NCI-H1092 treated with DMSO at 0.1 percent for 48 hours (cell line): Measurements from ENCODE around the gene SESN1.

ENCODE experiments used
- DNase-seq: peaks from one replicate; lab custom pipeline; 2025; lab: John Stamatoyannopoulos, UW

SESN1 gene

DNA sequence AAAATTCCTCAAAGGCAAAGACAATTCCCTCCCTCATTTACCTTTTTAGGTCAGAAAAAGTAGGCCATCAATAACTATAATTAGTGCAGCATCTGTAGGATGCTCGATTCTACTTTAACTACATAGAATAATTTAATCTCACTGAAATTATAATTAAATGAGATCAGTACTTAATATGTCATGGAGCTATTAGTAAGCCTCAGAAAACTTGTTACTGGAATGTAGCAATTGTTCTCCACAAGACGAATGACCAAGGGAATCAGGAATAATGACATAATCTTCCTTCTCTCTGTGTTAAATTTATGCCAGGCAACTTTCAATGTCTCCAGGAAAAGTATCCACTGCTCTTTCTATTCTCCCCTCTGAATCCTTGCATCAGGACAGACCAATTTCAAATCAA, 34.1 kb downstream of the SESN1 start:
- no peak for DNase-seq

GRCh38 chr6:109059571-109060021, 35.0 kb downstream of the SESN1 start:
- DNase-seq = no peak

DNA sequence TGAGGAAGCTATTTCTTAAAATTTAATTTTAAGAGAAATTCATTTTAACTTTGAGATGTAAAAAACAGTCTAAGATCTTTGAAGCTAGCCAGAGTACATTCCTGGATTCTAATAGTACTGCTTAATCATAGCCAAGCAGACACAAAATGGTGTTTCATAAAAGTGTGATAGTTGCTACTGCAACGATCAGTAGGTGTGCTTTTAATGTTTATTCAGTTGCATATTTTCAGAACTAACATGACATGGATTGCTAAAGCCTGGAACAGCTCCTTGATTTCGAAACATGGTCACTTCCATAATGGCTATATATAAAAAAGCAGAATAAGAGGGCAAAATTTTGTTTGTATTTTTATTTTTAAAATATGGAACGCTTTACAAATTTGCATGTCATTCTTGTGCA, 35.5 kb downstream of the SESN1 start:
- DNase-seq = no peak

DNA sequence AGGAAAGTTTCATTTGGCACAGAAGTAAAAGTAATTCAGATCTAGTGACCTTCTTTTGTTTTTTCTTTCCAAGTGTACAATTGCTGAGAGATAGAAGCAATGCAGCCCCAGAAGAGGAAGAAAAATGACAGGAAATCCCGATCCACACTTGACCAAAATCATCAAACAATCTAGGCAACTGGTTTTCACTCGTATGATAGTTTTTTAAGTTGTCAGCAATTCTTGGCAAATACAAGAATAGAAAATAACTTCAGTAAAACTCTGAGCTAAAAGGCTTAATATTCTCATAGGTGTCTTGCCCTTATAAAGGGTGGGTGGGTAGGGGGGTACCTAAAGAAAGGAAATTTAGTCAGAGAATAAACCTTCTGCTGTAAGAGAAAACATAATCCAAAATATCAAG, 36.0 kb downstream of the SESN1 start:
- no peak for DNase-seq

DNA sequence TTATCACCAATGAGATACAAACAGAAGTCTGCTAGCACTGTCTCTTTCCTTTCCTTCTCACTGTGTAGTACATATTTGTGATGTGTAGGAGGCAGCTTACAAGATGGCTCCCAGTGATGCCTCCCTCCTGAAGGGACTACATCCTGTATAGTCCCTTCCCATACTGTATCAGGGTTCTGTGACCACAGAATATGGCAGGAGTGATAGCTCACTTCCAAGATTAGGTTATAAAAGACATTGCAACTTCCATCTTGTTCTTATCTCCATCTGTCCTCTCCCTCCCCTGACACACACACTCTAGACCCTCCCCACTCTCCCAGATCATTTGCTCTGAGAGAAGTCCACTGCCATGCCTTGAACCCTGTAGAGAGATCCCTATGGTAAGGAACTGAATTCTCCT, 38.0 kb downstream of the SESN1 start:
- DNase-seq = no peak

GRCh38 chr6:109055771-109056235, 38.8 kb downstream of the SESN1 start:
- no peak for DNase-seq

DNA sequence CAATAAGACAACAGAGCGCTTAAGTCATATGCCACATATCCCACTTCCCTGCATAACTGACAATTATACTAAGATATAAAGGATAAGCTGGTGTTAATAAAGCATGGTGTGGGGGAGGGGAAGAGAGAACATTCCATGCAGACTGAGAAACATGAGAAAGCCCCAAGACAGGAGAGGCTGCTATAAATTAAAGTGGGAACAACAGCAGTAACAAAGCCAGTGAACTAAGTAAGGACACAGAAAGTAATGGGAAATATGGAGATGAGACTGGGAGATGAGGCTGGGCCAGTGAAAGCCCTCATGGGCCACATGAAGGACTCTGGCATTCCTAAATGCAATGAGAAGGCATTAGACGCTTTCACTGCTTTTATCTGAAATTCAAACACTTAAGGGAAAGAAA, 41.3 kb downstream of the SESN1 start:
- DNase-seq = no peak

DNA sequence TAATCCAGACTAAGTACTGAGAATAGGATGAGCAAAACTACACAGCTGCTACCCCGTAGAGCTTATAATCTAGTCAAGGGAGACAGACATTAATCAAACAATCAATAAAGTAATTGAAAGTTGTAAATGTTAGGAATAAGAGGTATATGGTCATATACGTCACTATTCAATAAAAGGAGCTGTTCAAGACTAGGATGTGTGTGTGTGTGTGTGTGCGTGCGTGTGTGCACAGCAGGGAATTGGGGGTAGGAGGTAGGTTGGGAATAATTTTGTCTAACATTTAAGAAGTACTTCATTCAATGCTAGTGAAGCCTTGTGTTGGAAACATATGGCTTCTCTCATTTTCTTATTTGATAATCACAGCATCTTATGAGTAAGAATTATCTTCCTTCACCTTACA, 41.8 kb downstream of the SESN1 start:
- no peak for DNase-seq

- DNase-seq = no peak
These were observed 42.5 kb downstream of the SESN1 start for GRCh38 chr6:109052018-109052651.

DNA sequence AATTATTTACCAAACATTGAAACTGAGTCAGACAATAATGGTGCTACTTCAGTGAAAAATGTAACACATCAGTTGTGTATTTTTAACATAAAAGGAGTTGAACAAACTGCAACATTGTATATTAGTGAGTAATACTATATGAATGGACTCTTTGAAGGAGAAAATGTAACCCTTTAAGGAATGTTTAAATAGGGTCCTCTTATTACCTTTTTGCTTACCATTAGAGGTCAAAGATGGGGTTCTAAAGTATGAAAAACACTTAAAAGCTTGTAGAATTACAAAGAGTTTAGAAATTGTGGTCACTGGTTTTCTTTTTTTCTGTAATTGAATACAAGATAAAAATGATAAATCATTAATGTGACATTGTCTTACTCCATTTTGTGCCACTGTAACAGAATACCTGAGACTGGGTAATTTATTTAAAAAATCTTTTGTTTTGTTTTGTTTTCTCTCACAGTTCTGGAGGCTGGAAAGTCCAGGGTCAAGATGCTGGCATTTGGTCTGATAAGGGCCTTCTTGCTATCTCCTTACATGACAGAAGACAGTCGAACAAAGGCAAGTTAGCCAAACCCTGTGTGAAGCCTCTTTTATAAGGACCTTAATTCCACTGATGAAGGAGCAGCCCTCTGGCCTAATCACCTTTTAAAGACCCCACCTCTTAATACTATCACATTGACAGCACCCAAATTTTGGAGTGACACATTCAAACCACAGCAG, 43.2 kb downstream of the SESN1 start:
- DNase-seq = no peak

- no peak for DNase-seq
These were observed 44.1 kb downstream of the SESN1 start for GRCh38 chr6:109050447-109051102.

- no peak for DNase-seq
These were observed 44.6 kb downstream of the SESN1 start for GRCh38 chr6:109050012-109050411.

DNA sequence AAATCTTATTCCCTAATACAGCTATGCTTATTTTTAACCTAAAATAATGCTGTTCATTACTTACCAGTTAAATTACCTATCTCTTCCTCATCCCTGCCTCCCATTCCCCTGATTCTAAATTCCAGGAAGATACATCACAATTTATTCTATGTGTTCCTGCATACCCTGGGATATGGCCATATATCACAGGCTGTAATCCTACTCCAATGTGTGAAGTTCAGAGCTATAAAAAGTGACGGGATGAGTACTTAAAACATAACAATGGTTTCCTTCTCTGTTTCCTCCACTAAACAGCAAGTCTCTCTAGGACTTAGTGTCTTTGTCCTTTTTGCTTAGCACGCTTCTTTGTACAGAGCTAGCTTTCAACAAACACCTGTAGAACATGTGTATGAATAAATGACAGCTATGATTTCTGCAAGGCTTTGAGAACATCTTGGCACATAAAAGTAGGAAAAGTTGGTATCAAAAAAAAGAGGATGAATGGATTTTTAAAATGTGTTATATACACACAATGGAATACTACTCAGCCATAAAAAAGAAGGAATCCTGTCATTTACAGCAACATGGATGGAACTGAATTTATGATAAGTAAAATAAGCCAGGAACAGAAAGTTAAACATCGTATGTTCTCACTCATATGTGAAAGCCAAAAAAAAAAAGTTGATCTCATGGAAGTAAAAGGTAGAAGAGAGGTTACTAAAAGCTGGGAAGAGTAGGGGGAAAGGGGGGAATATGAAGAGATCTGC, 45.8 kb downstream of the SESN1 start:
- DNase-seq = no peak

GRCh38 chr6:109048176-109048575, 46.5 kb downstream of the SESN1 start:
- DNase-seq = no peak

DNA sequence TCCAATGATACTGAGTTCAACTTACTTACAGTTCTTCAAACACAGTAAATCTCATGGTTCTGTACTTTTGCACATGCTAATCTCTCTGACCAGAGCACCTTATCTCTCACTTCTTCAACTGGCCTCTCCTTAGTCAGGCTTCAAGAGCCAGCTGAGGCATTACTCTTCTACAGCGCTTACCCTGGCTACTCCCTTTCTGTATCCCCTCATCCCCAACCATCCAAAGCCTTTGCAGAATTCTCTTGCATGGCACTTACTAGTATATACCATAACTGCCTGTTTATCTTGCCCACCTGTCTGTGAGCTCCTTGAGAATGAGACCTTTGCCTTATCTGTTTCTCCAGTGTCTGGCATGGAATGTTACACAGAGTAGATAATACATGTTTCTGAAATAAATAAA, 49.2 kb downstream of the SESN1 start:
- no peak for DNase-seq

DNA sequence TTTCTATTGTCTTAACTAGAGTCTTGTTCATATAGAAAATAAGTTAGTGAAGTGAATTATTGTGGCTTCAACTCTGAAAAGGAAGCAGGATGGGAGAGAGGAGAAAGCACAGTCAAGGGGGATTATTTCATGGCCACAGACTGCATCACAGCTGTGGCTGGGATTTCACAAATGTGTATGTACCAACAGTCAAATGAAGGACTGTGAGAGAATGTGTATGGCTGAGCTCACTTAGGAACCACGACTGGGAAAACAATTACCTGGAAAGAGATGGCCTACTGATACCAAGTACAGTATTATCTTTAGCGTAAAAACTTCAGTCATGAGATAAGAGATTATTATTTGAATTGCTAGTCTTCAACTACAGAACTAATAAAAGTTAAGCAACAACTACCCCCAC, 54.9 kb downstream of the SESN1 start:
- DNase-seq = no peak

DNA sequence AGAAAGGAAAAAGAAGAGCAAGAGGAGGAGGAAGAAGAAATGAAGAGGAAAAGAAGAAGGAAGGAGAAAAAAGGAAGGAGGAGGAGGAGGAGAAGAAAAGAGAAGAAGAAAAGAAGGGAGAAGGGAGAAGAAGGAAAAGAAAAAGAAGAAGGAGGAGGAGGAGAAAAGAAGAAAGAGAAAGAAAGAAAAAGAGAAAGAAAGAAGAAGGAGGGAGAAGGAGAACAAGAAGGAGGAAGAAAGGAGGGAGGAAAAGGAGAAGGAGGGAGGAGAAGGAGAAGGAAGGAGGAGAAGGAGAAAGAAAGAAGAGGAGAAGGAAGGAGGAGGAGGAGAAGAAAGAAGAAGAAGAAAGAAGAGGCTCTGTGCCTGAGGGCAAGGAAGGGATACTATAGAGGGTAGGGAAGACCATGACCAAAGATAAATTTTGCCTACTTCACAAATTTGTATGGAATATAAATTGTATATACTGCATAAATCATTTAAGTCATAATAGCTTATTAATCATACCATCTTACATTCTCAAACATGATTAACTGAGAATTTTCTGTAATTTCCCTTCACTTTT, 55.7 kb downstream of the SESN1 start:
- no peak for DNase-seq

DNA sequence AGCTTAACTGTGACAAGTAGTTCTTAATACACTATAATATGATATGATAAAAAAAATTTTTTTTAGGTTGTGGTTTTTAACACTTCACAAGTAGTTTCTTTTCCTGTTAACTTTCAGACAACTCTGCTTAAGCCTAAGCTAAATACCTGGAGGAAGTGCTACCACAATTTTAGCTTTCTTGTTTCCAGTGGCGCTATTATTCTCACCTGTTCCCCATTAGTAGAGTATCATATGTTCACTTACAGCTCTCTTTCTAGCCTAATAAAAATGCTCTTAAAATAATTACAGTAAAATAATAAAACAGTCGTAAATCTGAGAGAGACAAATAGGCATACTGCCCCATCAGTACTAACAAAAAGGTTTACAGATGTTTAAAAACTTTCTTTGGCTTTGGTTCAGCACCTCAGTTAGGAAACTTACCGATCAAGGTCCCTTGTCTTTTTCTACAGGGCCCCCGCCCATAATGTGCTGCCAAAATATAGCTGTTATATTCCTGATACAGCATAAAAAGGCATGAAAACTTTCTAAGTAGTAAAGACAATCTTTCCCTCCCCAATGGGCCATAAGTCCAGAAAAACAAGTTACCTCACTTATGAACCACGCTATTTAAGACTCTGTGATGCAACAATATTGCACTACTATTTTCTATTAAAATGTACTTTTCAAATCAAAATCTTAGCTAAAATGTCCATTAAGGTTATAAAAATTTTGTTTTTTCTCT, 57.9 kb downstream of the SESN1 start:
- no peak for DNase-seq

GRCh38 chr6:109034526-109034925, 60.1 kb downstream of the SESN1 start:
- DNase-seq = no peak

DNA sequence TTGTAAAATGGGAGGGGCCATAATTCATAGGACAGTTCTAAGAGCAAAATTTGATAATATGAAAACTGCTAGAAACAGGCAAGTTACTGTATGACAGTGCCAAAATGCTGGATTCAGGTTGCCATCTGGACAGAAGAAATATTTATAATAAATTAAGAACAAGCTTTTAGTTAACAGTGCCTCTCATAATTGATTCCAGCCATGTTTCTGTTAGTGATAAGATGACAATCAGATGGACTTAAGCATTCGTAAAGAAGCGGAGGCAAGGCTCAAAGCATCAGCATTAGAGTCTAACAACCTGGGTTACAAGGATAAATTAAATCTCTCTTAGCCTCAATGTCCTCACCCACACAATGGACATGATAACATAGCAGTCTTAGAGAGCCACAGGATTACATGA, 61.0 kb downstream of the SESN1 start:
- DNase-seq = no peak

DNA sequence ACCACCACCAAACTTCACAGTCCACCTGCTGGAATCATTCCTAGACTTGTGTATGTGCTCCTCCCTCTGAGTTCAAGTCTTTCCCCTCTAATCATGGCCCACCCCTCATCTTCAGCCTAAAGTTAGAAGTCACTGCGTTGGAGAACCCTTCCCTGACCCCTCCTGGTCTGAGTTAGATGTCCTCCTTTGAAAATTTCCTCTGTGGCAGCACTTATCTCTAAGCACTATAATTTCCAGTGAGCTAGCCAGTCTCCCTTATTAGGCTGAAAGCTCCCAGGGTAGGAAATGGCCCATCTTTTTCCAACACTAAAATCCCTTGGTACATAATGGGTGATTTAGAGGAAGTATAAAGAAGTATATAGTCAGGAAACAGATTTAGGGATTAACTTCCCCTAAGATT, 63.2 kb downstream of the SESN1 start:
- DNase-seq = no peak

DNA sequence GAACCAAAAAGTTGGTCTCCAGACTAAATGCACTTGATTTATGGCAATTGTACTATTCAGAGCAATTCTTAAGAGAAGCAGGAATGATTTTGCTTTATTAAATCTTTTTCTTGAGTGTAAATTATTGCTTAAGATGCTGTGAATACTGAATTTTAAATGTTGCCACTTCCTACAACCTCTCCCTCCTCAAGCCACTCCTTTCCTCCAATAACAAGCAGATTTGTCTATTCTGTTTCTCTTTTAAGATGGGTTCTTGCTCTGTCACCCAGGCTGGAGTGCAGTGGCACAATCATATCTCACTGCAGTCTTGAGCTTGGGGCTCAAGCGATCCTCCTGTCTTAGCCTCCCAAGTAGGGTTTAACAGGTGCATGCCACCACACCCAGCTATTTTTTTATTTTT, 65.3 kb downstream of the SESN1 start:
- no peak for DNase-seq
